ENCODE measurements around the gene NKRF.
"Not testable (repeated sequence)": the region's sequence is repeated elsewhere in the genome, so short reads cannot be mapped to it uniquely, and the experiment has no call there.

- TF ChIP-seq CTCF, EP300, POLR2A, POLR2AphosphoS5 (IDR thresholded peaks at IDR 0.05): not testable (repeated sequence)
Observed at GRCh38 chrX:119637421-119637820, 31.2 kb upstream of the NKRF start.

All from gastroesophageal sphincter (tissue), 3 donors.